ENCODE results near the gene KHK.

KHK gene

GRCh38 chr2:27126252-27126710 lies 39.7 kb downstream of the KHK start:
- H3K27ac Mint-ChIP-seq = no peak overlapping the region
- no peaks in the 10 kb centered on the region for H3K9me3 Mint-ChIP-seq
- H3K4me3 Mint-ChIP-seq = no peak overlapping the region
- peaks cover 14% of the 10 kb centered on the region for H3K36me3 Mint-ChIP-seq
- CTCF ChIA-PET = interaction anchor here (0.7 to 1.1 kb wide), 2 partner anchors 144 to 290 kb away, joined by 3 read pairs; no protein-coding TSS in a partner anchor
- H3K4me1 Mint-ChIP-seq = peaks cover 12% of the 10 kb centered on the region
- DNase-seq = no peak
- H3K27me3 Mint-ChIP-seq = peaks cover 22% of the 10 kb centered on the region

DNA sequence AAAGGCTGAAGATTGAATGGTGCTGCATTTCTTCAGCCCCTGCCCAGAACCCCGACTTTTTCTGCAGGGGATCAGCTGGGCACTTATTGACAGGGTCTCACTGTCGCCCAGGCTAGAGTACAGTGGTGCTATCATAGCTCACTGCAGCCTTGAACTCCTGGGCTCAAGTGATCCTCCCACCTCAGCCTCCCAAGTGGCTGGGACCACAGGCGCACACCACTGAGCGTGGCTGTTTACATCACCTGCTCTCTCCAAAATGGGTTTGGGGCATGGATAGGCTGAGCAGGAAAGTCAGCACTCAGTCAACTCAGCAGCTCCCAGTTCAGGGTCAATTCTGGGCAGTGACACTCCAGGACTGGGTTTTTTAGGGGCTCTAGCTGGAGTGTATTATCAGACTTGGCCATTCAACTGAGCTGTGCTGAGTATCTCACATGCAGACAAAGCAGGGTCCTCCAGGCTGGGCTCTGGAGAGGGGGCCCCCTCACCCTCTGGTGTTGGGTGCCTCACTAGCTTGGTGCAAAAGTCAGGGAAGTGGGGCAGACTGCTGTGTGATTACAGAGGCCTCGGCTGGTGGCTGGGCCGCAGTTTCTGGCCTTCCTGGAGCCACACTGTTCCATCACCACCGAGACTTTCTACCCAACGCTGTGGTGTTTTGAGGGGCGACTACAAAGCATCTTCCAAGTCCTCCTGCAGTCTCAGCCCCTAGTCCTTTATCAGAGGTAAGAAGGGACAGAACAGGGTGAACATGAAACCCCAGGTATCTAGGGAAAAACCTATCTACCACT lies 41.5 kb downstream of the KHK start:
- peaks cover 22% of the 10 kb centered on the region for H3K4me1 Mint-ChIP-seq
- peaks cover 20% of the 10 kb centered on the region for H3K36me3 Mint-ChIP-seq
- no peak overlapping the region for H3K27ac Mint-ChIP-seq
- peaks cover 4% of the 10 kb centered on the region for H3K27me3 Mint-ChIP-seq
- H3K9me3 Mint-ChIP-seq = no peaks in the 10 kb centered on the region
- H3K4me3 Mint-ChIP-seq = no peak overlapping the region
- DNase-seq = no peak
- CTCF ChIA-PET = no interaction called here

GRCh38 chr2:27128668-27129571 lies 42.3 kb downstream of the KHK start:
- Mint-ChIP-seq H3K36me3 (peaks cover 25% of the 10 kb centered on the region), H3K27me3 (no peaks in the 10 kb centered on the region), H3K27ac (no peak overlapping the region), H3K9me3 (no peaks in the 10 kb centered on the region), H3K4me1 (peaks cover 25% of the 10 kb centered on the region), H3K4me3 (no peak overlapping the region)
- CTCF ChIA-PET = no interaction called here
- DNase-seq = no peak

DNA sequence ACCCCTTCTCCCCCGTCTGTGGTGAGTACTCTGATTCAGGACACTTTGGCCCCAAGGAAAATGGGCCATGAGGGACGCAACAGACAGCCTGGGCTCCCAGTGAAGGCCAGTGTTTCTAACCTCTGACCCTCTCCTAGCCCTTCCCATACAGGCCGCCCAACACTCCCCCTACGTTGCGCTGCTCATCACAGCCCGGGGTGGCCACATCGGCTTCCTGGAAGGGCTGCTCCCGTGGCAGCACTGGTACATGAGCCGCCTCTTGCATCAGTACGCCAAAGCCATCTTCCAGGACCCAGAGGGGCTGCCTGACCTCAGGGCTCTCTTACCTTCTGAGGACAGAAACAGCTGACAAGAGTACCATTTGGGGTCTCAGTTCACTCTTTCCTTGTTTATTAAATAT lies 43.8 kb downstream of the KHK start:
- DNase-seq = no peak
- Mint-ChIP-seq H3K27ac (no peak overlapping the region), H3K27me3 (peaks cover 4% of the 10 kb centered on the region), H3K36me3 (peaks cover 26% of the 10 kb centered on the region), H3K4me3 (no peak overlapping the region), H3K4me1 (peaks cover 29% of the 10 kb centered on the region), H3K9me3 (no peaks in the 10 kb centered on the region)
- CTCF ChIA-PET = no interaction called here

GRCh38 chr2:27131429-27131828 lies 44.9 kb downstream of the KHK start:
- Mint-ChIP-seq H3K27me3 (peaks cover 4% of the 10 kb centered on the region), H3K4me3 (no peak overlapping the region), H3K4me1 (peaks cover 32% of the 10 kb centered on the region), H3K36me3 (peaks cover 26% of the 10 kb centered on the region), H3K27ac (no peak overlapping the region), H3K9me3 (no peaks in the 10 kb centered on the region)
- DNase-seq = no peak
- CTCF ChIA-PET = interaction anchor here (2.4 to 3.4 kb wide), 2 partner anchors 8 to 172 kb away, joined by 8 to 19 read pairs; partner anchors contain the start of gene ABHD1

- H3K4me3 Mint-ChIP-seq = peak overlapping the region; percentile 94
- peaks cover 26% of the 10 kb centered on the region for H3K36me3 Mint-ChIP-seq
- peak; percentile 43 for DNase-seq
- H3K27me3 Mint-ChIP-seq = peaks cover 14% of the 10 kb centered on the region
- CTCF ChIA-PET = interaction anchor here (0.8 to 3.4 kb wide), 5 partner anchors 10 to 170 kb away, joined by 3 to 19 read pairs (median 3); partner anchors contain the start of gene ABHD1
- H3K4me1 Mint-ChIP-seq = peaks cover 32% of the 10 kb centered on the region
- no peaks in the 10 kb centered on the region for H3K9me3 Mint-ChIP-seq
- peak overlapping the region; percentile 97 for H3K27ac Mint-ChIP-seq
Measured at GRCh38 chr2:27133195-27133875, 46.8 kb downstream of the KHK start.

DNA sequence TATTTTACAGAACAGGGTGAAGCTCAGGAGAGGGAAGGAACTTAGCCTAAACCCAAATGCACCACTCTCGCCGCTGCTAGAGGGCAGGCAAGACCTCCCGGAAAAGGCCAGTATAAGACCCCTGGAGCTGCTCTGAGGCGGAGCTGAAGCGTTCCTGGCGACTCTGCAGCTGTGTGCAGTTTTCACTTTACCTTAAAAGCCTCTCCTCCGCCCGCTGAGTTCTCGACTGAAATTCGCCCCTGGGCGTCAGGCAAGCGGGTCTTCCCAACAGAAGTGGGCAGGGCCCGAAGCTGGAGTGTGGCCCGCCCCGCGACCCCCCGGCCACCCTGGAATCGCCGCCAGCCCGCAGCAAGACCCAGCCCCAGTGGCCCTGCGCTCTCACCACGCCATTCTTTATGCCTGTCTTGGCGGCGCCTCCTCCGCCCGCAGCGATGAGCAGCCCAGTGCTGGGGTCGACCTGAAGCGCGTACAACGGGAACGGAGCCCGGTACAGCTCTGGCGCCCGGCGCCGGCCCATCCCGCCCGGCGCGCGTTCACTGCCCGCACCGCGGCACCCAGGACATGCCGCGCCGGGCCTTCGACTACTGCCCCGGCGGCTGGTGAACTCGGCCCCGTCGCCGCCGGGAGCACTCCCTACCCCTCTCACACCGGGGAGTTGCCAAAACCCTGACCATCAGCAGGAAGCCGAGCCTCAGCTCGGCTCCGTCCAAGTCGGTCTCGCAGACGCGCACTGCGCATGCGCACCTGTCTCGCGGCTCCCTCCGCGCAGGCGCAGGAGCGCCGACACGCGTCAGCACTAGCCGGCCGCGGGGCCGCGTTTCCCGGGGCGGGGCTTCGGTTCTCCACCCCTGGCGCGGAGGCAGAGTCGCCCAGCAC lies 47.6 kb downstream of the KHK start, which contains the start of gene PREB:
Gene PREB (minus strand): TSS at position 732 of the 876 bp plus-strand sequence. CDS start 215 bp downstream, at position 517.
- Mint-ChIP-seq H3K27me3 (peaks cover 22% of the 10 kb centered on the region), H3K4me3 (peak within 1 kb of the TSS; percentile 94), H3K27ac (peak within 1 kb of the TSS; percentile 97), H3K36me3 (peaks cover 24% of the 10 kb centered on the region), H3K4me1 (peaks cover 32% of the 10 kb centered on the region), H3K9me3 (no peaks in the 10 kb centered on the region)
- DNase-seq = peak; percentile 98
- CTCF ChIA-PET = interaction anchor here (0.8 to 3.4 kb wide), 7 partner anchors 10 to 169 kb away, joined by 3 to 19 read pairs (median 3); partner anchors contain the start of gene ABHD1

- H3K9me3 Mint-ChIP-seq = no peaks in the 10 kb centered on the region
- peak overlapping the region; percentile 97 for H3K27ac Mint-ChIP-seq
- H3K4me3 Mint-ChIP-seq = peak overlapping the region; percentile 94
- CTCF ChIA-PET = interaction anchor here (0.9 to 3.4 kb wide), 3 partner anchors 11 to 38 kb away, joined by 3 to 19 read pairs (median 3); partner anchors contain the start of gene ABHD1
- peaks cover 22% of the 10 kb centered on the region for H3K36me3 Mint-ChIP-seq
- peaks cover 32% of the 10 kb centered on the region for H3K4me1 Mint-ChIP-seq
- DNase-seq = no peak
- peaks cover 22% of the 10 kb centered on the region for H3K27me3 Mint-ChIP-seq
Measured at GRCh38 chr2:27134781-27135477, 48.4 kb downstream of the KHK start.

GRCh38 chr2:27135478-27135955 lies 48.9 kb downstream of the KHK start:
- H3K36me3 Mint-ChIP-seq = peaks cover 20% of the 10 kb centered on the region
- peak overlapping the region; percentile 94 for H3K4me3 Mint-ChIP-seq
- no peaks in the 10 kb centered on the region for H3K9me3 Mint-ChIP-seq
- peak overlapping the region; percentile 97 for H3K27ac Mint-ChIP-seq
- CTCF ChIA-PET = no interaction called here
- no peak for DNase-seq
- peaks cover 22% of the 10 kb centered on the region for H3K27me3 Mint-ChIP-seq
- H3K4me1 Mint-ChIP-seq = peaks cover 32% of the 10 kb centered on the region

DNA sequence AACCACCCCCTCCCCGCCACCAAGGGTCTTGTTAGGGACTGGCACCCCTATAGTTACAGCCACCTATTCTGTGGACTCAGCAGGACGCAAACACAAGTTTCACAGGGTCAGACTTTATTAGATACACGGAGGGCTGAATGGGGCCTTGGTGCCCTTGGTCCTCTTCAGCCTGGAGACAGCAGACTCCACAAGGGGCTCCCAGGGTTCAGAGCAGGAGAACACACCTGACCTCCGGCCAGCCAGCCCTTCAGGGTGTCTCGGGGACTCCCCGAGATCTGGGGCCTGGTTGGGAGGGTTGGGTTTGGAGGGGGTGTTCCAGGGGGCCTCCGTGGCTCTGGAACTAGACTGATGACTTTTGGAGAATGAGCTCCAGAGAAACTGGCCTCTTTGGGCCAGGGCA lies 50.2 kb downstream of the KHK start:
- CTCF ChIA-PET = no interaction called here
- H3K4me3 Mint-ChIP-seq = no peak overlapping the region

DNA sequence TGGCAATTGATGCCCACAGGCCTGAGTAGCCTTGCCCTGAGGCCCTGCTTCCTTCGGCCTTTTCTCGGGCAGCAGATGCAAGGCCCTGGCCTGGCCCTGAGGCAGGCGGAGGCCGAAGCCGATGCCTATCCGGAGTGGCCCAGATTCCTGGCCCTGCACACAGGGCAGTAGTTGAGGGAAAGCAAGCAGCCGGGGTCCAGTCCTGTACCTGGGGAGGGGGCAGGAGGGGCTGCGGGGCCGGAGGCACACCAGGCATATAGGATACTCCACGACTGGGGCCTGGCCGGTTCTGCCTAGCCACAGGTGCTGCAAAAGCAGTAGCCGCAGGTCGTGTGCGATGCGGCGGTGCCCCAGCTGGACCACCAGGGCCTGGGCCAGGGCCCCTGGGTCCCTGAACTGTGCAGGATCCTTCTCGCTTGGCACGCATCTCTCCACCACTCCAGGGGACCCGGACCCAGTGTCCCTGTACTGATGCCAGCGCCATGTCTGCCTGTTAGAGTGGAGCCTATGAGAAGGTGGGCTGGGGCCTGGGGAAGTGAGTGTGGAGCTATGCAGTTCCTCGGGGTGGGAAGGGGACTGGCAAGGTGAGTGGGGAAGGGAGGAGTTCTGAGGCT lies 50.9 kb downstream of the KHK start:
- H3K9me3 Mint-ChIP-seq = no peaks in the 10 kb centered on the region
- peaks cover 27% of the 10 kb centered on the region for H3K27me3 Mint-ChIP-seq
- CTCF ChIA-PET = no interaction called here
- H3K27ac Mint-ChIP-seq = no peak overlapping the region
- H3K4me1 Mint-ChIP-seq = peaks cover 24% of the 10 kb centered on the region
- H3K36me3 Mint-ChIP-seq = peaks cover 10% of the 10 kb centered on the region
- DNase-seq = no peak
- no peak overlapping the region for H3K4me3 Mint-ChIP-seq

More for the DNA sequence above, 50.2 kb downstream of the KHK start:
- Mint-ChIP-seq H3K27ac (no peak overlapping the region), H3K9me3 (no peaks in the 10 kb centered on the region), H3K36me3 (peaks cover 11% of the 10 kb centered on the region), H3K27me3 (peaks cover 22% of the 10 kb centered on the region), H3K4me1 (peaks cover 28% of the 10 kb centered on the region)
- DNase-seq = no peak

DNA sequence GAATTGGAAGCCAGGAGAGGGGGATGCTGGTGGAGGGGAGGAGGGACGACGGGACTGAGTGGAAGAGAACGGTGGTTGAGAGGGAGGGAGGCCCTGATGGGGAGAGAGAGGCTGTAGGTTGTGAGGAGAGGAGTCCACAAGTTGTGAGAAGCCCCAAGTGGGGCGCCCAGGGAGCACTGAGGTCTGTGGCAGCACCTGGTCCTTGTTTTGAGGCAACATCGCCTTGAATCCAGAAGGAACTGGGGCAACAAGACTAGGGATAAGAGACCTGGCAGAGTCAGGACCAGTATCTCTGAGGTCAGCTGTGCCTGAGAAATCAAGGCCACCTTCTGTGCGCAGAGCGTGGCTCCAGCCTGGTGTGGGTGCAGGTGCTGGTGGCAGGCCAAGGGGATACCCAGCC lies 51.5 kb downstream of the KHK start:
- CTCF ChIA-PET = no interaction called here
- no peak overlapping the region for H3K4me3 Mint-ChIP-seq
- no peak for DNase-seq
- H3K27ac Mint-ChIP-seq = no peak overlapping the region
- peaks cover 17% of the 10 kb centered on the region for H3K4me1 Mint-ChIP-seq
- peaks cover 34% of the 10 kb centered on the region for H3K27me3 Mint-ChIP-seq
- H3K9me3 Mint-ChIP-seq = peaks cover 1% of the 10 kb centered on the region
- peaks cover 6% of the 10 kb centered on the region for H3K36me3 Mint-ChIP-seq
